H9 (cell line): Measurements from ENCODE around the gene POC1B. TPM values are rescaled to one million over a fixed set of nuclear protein-coding genes. Genes with fewer than 3 reads are reported as not detected.

ENCODE experiments used
- DNase-seq: peaks from one replicate; pipeline ENCODE4 v3.0.0-alpha.2; 2017
- H2AFZ ChIP-seq: one replicate; pipeline ENCODE4 v1.6.1; 2013; ENCODE audit warnings: mild to moderate bottlenecking, low read length, control low read depth, moderate library complexity
- H2AK5ac ChIP-seq: 2 replicates; pipeline ENCODE4 v1.6.1; 2013; ENCODE audit warnings: low read length, control low read depth, mixed read lengths; ENCODE audit not compliant: insufficient read length
- H2BK120ac ChIP-seq: one replicate; pipeline ENCODE4 v1.6.1; 2013; ENCODE audit warnings: low read depth, mild to moderate bottlenecking, low read length, control low read depth, inconsistent platforms; ENCODE audit not compliant: poor library complexity, severe bottlenecking
- H2BK12ac ChIP-seq: 2 replicates; pipeline ENCODE4 v1.6.1; 2013; ENCODE audit warnings: low read length, control low read depth, mixed read lengths, low read depth; ENCODE audit not compliant: insufficient read length
- H2BK15ac ChIP-seq: 2 replicates; pipeline ENCODE4 v1.6.1; 2013; ENCODE audit warnings: low read depth, low read length, control low read depth
- H2BK20ac ChIP-seq: one replicate; pipeline ENCODE4 v1.6.1; 2013; ENCODE audit warnings: low read depth, mild to moderate bottlenecking, low read length, control low read depth, inconsistent platforms; ENCODE audit not compliant: poor library complexity, severe bottlenecking
- H2BK5ac ChIP-seq: 2 replicates; pipeline ENCODE4 v1.6.1; 2013; ENCODE audit warnings: low read length, control low read depth, mixed read lengths; ENCODE audit not compliant: insufficient read length
- H3K14ac ChIP-seq: 2 replicates; pipeline ENCODE4 v1.6.1; 2013; ENCODE audit warnings: low read length, control low read depth; ENCODE audit not compliant: insufficient read depth
- H3K18ac ChIP-seq: 2 replicates; pipeline ENCODE4 v1.6.1; 2013; ENCODE audit warnings: low read depth, mild to moderate bottlenecking, mixed read lengths, low read length, control low read depth; ENCODE audit not compliant: insufficient read length
- H3K23ac ChIP-seq: 2 replicates; pipeline ENCODE4 v1.6.1; 2013; ENCODE audit warnings: low read length, control low read depth, mixed read lengths, low read depth; ENCODE audit not compliant: insufficient read length
- H3K23me2 ChIP-seq: 2 replicates; pipeline ENCODE4 v1.6.1; 2013; ENCODE audit warnings: low read depth, mild to moderate bottlenecking, mixed read lengths, low read length, control low read depth; ENCODE audit not compliant: insufficient read length, poor library complexity, severe bottlenecking
- H3K27ac ChIP-seq: 2 replicates; pipeline ENCODE4 v1.5.1; 2013; ENCODE audit warnings: low read length, control low read depth, mixed read lengths, low read depth; ENCODE audit not compliant: insufficient read length
- H3K27me3 ChIP-seq: 2 replicates; pipeline ENCODE4 v1.6.1; 2013; ENCODE audit warnings: low read length, control low read depth, inconsistent platforms; ENCODE audit not compliant: insufficient read depth
- H3K4ac ChIP-seq: 2 replicates; pipeline ENCODE4 v1.6.1; 2013; ENCODE audit warnings: low read depth, mild to moderate bottlenecking, control low read depth, inconsistent platforms, low read length, moderate library complexity
- H3K4me1 ChIP-seq: 2 replicates; pipeline ENCODE4 v1.6.1; 2013; ENCODE audit warnings: low read length, control low read depth, inconsistent platforms; ENCODE audit not compliant: insufficient read depth
- H3K4me2 ChIP-seq: 2 replicates; pipeline ENCODE4 v1.6.1; 2013; ENCODE audit warnings: low read length, control low read depth, mixed read lengths; ENCODE audit not compliant: insufficient read length, insufficient read depth
- H3K56ac ChIP-seq: 2 replicates; pipeline ENCODE4 v1.6.1; 2013; ENCODE audit warnings: low read depth, mild to moderate bottlenecking, mixed read lengths, low read length, control low read depth; ENCODE audit not compliant: insufficient read length
- H3K79me1 ChIP-seq: 2 replicates; pipeline ENCODE4 v1.6.1; 2013; ENCODE audit warnings: low read depth, mild to moderate bottlenecking, moderate library complexity, low read length, control low read depth, inconsistent platforms; ENCODE audit not compliant: insufficient read depth, poor library complexity, severe bottlenecking
- H3K79me2 ChIP-seq: 2 replicates; pipeline ENCODE4 v1.6.1; 2013; ENCODE audit warnings: low read length, control low read depth, inconsistent platforms; ENCODE audit not compliant: insufficient read depth
- H3K9ac ChIP-seq: 2 replicates; pipeline ENCODE4 v1.6.1; 2013; ENCODE audit warnings: low read length, control low read depth, mixed read lengths; ENCODE audit not compliant: insufficient read length; ENCODE audit errors: extremely low read depth
- H3K9me3 ChIP-seq: one replicate; pipeline ENCODE4 v1.6.1; 2013; ENCODE audit warnings: low read depth, low read length, inconsistent platforms; ENCODE audit not compliant: control insufficient read depth
- H3T11ph ChIP-seq: one replicate; pipeline ENCODE4 v1.6.1; 2013; ENCODE audit warnings: mild to moderate bottlenecking, low read length, control low read depth, inconsistent platforms
- H4K20me1 ChIP-seq: one replicate; pipeline ENCODE4 v1.6.1; 2013; ENCODE audit not compliant: control insufficient read depth, insufficient read length, insufficient read depth
- H4K5ac ChIP-seq: 2 replicates; pipeline ENCODE4 v1.6.1; 2013; ENCODE audit warnings: low read depth, mild to moderate bottlenecking, mixed read lengths, low read length, control low read depth; ENCODE audit not compliant: insufficient read length
- H4K8ac ChIP-seq: replicated peaks from 2 replicates; pipeline ENCODE4 v1.6.1; 2013; ENCODE audit warnings: low read length, control low read depth, mixed read lengths, low read depth; ENCODE audit not compliant: insufficient read length
- H4K91ac ChIP-seq: 2 replicates; pipeline ENCODE4 v1.6.1; 2013; ENCODE audit warnings: low read depth, mild to moderate bottlenecking, moderate library complexity, mixed read lengths, low read length, control low read depth; ENCODE audit not compliant: insufficient read length
- H3K27ac Mint-ChIP-seq, 3 experiments: 2 replicates in 2 of 3; 3 replicates in 1 of 3; pipeline ENCODE4 v1.8.0; 2020 to 2021; ENCODE audit warnings: mixed read lengths in 3 of 3, mild to moderate bottlenecking in 1 of 3, moderate library complexity in 1 of 3
- H3K27me3 Mint-ChIP-seq: 2 replicates; pipeline ENCODE4 v1.8.0; 2021; ENCODE audit warnings: low read depth, mild to moderate bottlenecking, moderate library complexity, mixed read lengths
- H3K36me3 Mint-ChIP-seq, 3 experiments: 2 replicates in 2 of 3; 3 replicates in 1 of 3; pipeline ENCODE4 v1.8.0; 2020 to 2021; ENCODE audit warnings: low read depth in 3 of 3, mixed read lengths in 3 of 3; ENCODE audit not compliant: insufficient read depth in 1 of 3
- H3K4me1 Mint-ChIP-seq, 2 experiments: 2 replicates each; pipeline ENCODE4 v1.8.0; 2020; ENCODE audit warnings: mixed read lengths in 2 of 2
- H3K4me3 Mint-ChIP-seq, 2 experiments: 2 replicates in 1 of 2; 3 replicates in 1 of 2; pipeline ENCODE4 v1.8.0; 2020 to 2021; ENCODE audit warnings: mild to moderate bottlenecking in 2 of 2, mixed read lengths in 2 of 2, moderate library complexity in 1 of 2
- H3K9me3 Mint-ChIP-seq, 2 experiments: 2 replicates in 1 of 2; 3 replicates in 1 of 2; pipeline ENCODE4 v1.8.0; 2020; ENCODE audit warnings: mild to moderate bottlenecking in 2 of 2, mixed read lengths in 2 of 2, moderate library complexity in 1 of 2
- CTCF ChIP-seq: fragments of 200-600 bp; sonication (generic); conservative IDR thresholded peaks from 3 replicates; pipeline ENCODE4 v1.8.0; 2021; ENCODE audit warnings: antibody characterized with exemption, mild to moderate bottlenecking
- WGBS: extraction: QIAGEN DNeasy Blood & Tissue Kit; methylation state at CpG from one replicate; pipeline ENCODE4 v1.1.7; 2013; ENCODE audit warnings: missing lambda C conversion rate, low lambda C conversion rate, mixed read lengths; ENCODE audit not compliant: insufficient read length; ENCODE audit errors: extremely low coverage; 5-methylcytosine and 5-hydroxymethylcytosine counted together
- total RNA-seq: library from RNA; stranded (reverse); gene quantifications from 2 replicates; pipeline ENCODE4 v1.2.1, GENCODE V29; 2021

The POC1B gene
- total RNA-seq, 1 experiment from 2014 or later = 12.5 TPM

GRCh38 chr12:89453121-89453978 lies 72.5 kb downstream of the POC1B start:
- H3K4me2 ChIP-seq = no peak overlapping the region
- Mint-ChIP-seq H3K4me1 (peaks cover 26 to 34% of the 10 kb centered on the region in 2 experiments), H3K27me3 (no peaks in the 10 kb centered on the region), H3K36me3 (no peaks in the 10 kb centered on the region), H3K9me3 (no peaks in the 10 kb centered on the region), H3K4me3 (peak overlapping the region in 1 of 2 experiments; percentile 38; a peak in 1 of 5 replicates), H3K27ac (peak overlapping the region in 1 of 3 experiments; percentile 23; a peak in 3 of 7 replicates)
- H3K27me3 ChIP-seq = no peaks in the 10 kb centered on the region
- H3T11ph ChIP-seq = no peak overlapping the region
- H3K23me2 ChIP-seq = no peaks in the 10 kb centered on the region
- H3K4ac ChIP-seq = no peak overlapping the region
- no peak overlapping the region for H4K5ac ChIP-seq
- H2BK15ac ChIP-seq = no peak overlapping the region
- H2AFZ ChIP-seq = no peak overlapping the region
- H4K91ac ChIP-seq = no peak overlapping the region
- H4K8ac ChIP-seq = no peak overlapping the region
- H3K9ac ChIP-seq = no peak overlapping the region
- no peak overlapping the region for H2BK120ac ChIP-seq
- H3K23ac ChIP-seq = no peak overlapping the region
- H2BK5ac ChIP-seq = no peak overlapping the region
- H2BK12ac ChIP-seq = no peak overlapping the region
- H3K14ac ChIP-seq = no peak overlapping the region
- no CpG with 5 or more reads among the region's 6 CpGs for WGBS
- H3K79me2 ChIP-seq = no peaks in the 10 kb centered on the region
- H3K4me1 ChIP-seq = peaks cover 11% of the 10 kb centered on the region; the same call in 1 of the 2 replicates
- H3K56ac ChIP-seq = no peak overlapping the region
- no peak for DNase-seq
- no peak overlapping the region for H2BK20ac ChIP-seq
- no peak overlapping the region for H2AK5ac ChIP-seq
- H3K79me1 ChIP-seq = no peaks in the 10 kb centered on the region
- no peak for TF ChIP-seq CTCF
- no peak overlapping the region for H3K27ac ChIP-seq
- no peak overlapping the region for H3K18ac ChIP-seq
- no peaks in the 10 kb centered on the region for H4K20me1 ChIP-seq
- no peaks in the 10 kb centered on the region for H3K9me3 ChIP-seq
